ENCODE results near the gene STAB2. TPM values are rescaled to one million over a fixed set of nuclear protein-coding genes. Genes with fewer than 3 reads are reported as not detected.

The STAB2 gene
- total RNA-seq, 1 donor from 2014 or later: not detected

GRCh38 chr12:103731539-103731938 lies 144.5 kb downstream of the STAB2 start:
- Histone ChIP-seq H3F3A (ENCODE audit: low read depth) (no peaks in the 10 kb centered on the region), H3K27me3 (no peaks in the 10 kb centered on the region), H3K4me1 (no peaks in the 10 kb centered on the region), H3K4me2 (no peak overlapping the region), H2AFZ (replicated peaks) (no peak overlapping the region), H4K20me1 (ENCODE audit: low read depth) (no peaks in the 10 kb centered on the region), H3K9ac (no peak overlapping the region), H3K27ac (no peak overlapping the region), H3K79me2 (ENCODE audit: low read depth) (no peaks in the 10 kb centered on the region), H3K36me3 (no peaks in the 10 kb centered on the region), H3K9me3 (ENCODE audit: low read depth) (no peaks in the 10 kb centered on the region), H3K4me3 (no peak overlapping the region)
- Mint-ChIP-seq H3K9me3 (peaks cover 9% of the 10 kb centered on the region), H3K4me1 (no peaks in the 10 kb centered on the region), H3K27ac (no peak overlapping the region), H3K27me3 (ENCODE audit: insufficient read depth, low read depth) (no peaks in the 10 kb centered on the region), H3K36me3 (no peaks in the 10 kb centered on the region), H3K4me3 (no peak overlapping the region)
- DNase-seq (ENCODE audit: low spot score): no peak
- no peak for TF ChIP-seq EZH2 (IDR thresholded peaks at IDR 0.05)

DNA sequence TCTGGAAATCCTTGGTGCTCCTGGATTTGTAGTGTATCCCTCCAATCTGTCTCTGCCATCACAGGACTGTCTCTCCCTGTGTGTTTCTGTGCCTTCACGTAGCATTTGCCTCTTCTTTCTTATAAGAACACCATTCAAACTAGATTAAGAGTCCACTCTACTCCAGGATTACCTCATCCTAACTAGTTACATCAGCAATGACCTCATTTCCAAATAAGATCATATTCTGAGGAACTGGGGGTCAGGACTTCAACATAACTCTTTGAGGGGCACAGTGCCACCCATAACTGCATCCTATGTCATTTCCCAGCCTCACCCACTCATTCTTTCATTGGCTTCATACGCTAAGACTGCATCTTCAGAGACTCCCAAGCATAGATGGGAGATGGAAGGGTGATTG lies 147.8 kb downstream of the STAB2 start:
- no peaks in the 10 kb centered on the region for H3K4me1 ChIP-seq
- H3K27me3 ChIP-seq: no peaks in the 10 kb centered on the region
- Mint-ChIP-seq H3K9me3 (peaks cover 9% of the 10 kb centered on the region), H3K4me3 (no peak overlapping the region), H3K27me3 (ENCODE audit: insufficient read depth, low read depth) (no peaks in the 10 kb centered on the region), H3K36me3 (no peaks in the 10 kb centered on the region), H3K27ac (no peak overlapping the region), H3K4me1 (no peaks in the 10 kb centered on the region)
- H3K36me3 ChIP-seq: no peaks in the 10 kb centered on the region
- H3K9ac ChIP-seq: no peak overlapping the region
- H2AFZ ChIP-seq (replicated peaks): no peak overlapping the region
- no peak overlapping the region for H3K4me2 ChIP-seq
- DNase-seq (ENCODE audit: low spot score): no peak
- no peaks in the 10 kb centered on the region for H4K20me1 ChIP-seq (ENCODE audit: low read depth)
- H3K9me3 ChIP-seq (ENCODE audit: low read depth): no peaks in the 10 kb centered on the region
- no peak for TF ChIP-seq EZH2 (IDR thresholded peaks at IDR 0.05)
- no peak for TF ChIP-seq EZH2phosphoT487 (IDR thresholded peaks at IDR 0.05)
- TF ChIP-seq, protein P1, sequence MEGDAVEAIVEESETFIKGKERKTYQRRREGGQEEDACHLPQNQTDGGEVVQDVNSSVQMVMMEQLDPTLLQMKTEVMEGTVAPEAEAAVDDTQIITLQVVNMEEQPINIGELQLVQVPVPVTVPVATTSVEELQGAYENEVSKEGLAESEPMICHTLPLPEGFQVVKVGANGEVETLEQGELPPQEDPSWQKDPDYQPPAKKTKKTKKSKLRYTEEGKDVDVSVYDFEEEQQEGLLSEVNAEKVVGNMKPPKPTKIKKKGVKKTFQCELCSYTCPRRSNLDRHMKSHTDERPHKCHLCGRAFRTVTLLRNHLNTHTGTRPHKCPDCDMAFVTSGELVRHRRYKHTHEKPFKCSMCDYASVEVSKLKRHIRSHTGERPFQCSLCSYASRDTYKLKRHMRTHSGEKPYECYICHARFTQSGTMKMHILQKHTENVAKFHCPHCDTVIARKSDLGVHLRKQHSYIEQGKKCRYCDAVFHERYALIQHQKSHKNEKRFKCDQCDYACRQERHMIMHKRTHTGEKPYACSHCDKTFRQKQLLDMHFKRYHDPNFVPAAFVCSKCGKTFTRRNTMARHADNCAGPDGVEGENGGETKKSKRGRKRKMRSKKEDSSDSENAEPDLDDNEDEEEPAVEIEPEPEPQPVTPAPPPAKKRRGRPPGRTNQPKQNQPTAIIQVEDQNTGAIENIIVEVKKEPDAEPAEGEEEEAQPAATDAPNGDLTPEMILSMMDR (IDR thresholded peaks at IDR 0.05): no peak
- H3K27ac ChIP-seq: no peak overlapping the region
- H3K79me2 ChIP-seq (ENCODE audit: low read depth): no peaks in the 10 kb centered on the region
- no peaks in the 10 kb centered on the region for H3F3A ChIP-seq (ENCODE audit: low read depth)
- no peak overlapping the region for H3K4me3 ChIP-seq

GRCh38 chr12:103735291-103735690 lies 148.2 kb downstream of the STAB2 start:
- peaks cover 2% of the 10 kb centered on the region for H3K27me3 Mint-ChIP-seq (ENCODE audit: insufficient read depth, low read depth)
- H4K20me1 ChIP-seq (ENCODE audit: low read depth): no peaks in the 10 kb centered on the region

DNA sequence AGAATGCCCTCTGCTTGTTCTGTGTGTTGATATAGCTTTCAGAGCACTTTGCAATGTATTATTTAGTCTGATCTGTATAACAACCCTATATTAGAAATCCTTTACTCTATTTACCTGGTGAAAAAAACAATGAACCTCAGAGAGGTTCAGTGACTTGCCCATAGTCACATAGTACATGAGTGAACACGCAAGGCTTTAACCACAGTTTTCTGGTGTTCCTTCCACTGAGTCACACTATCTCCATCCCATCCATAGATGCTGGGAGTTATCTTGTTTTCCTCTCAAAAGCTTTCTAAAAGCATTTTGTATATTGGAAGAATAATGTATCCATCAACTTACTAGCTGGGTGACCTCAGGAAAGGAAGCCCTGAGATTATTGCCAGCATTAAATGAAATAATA lies 149.5 kb downstream of the STAB2 start:
- H2AFZ ChIP-seq (replicated peaks): no peak overlapping the region
- Mint-ChIP-seq H3K9me3 (peaks cover 3% of the 10 kb centered on the region), H3K4me1 (no peaks in the 10 kb centered on the region), H3K4me3 (no peak overlapping the region), H3K27ac (no peak overlapping the region), H3K27me3 (ENCODE audit: insufficient read depth, low read depth) (peaks cover 7% of the 10 kb centered on the region), H3K36me3 (no peaks in the 10 kb centered on the region)
- no peaks in the 10 kb centered on the region for H3K9me3 ChIP-seq (ENCODE audit: low read depth)
- H3K4me1 ChIP-seq: no peaks in the 10 kb centered on the region
- no peak for DNase-seq (ENCODE audit: low spot score)
- no peak overlapping the region for H3K4me3 ChIP-seq
- H3K9ac ChIP-seq: no peak overlapping the region
- H3F3A ChIP-seq (ENCODE audit: low read depth): no peaks in the 10 kb centered on the region
- H3K27ac ChIP-seq: no peak overlapping the region
- H3K27me3 ChIP-seq: no peaks in the 10 kb centered on the region
- TF ChIP-seq EZH2phosphoT487 (IDR thresholded peaks at IDR 0.05): no peak
- TF ChIP-seq, protein P1 (IDR thresholded peaks at IDR 0.05): no peak
- TF ChIP-seq EZH2 (IDR thresholded peaks at IDR 0.05): no peak
- H3K36me3 ChIP-seq: no peaks in the 10 kb centered on the region
- no peaks in the 10 kb centered on the region for H3K79me2 ChIP-seq (ENCODE audit: low read depth)
- H3K4me2 ChIP-seq: no peak overlapping the region
- no peaks in the 10 kb centered on the region for H4K20me1 ChIP-seq (ENCODE audit: low read depth)

More at GRCh38 chr12:103735291-103735690, 148.2 kb downstream of the STAB2 start:
- H3K27me3 ChIP-seq: no peaks in the 10 kb centered on the region
- H3K36me3 ChIP-seq: no peaks in the 10 kb centered on the region
- no peaks in the 10 kb centered on the region for H3K36me3 Mint-ChIP-seq
- no peak overlapping the region for H3K4me3 Mint-ChIP-seq
- H3K27ac Mint-ChIP-seq: no peak overlapping the region
- TF ChIP-seq EZH2 (IDR thresholded peaks at IDR 0.05): no peak
- TF ChIP-seq, protein P1 (IDR thresholded peaks at IDR 0.05): no peak
- TF ChIP-seq EZH2phosphoT487 (IDR thresholded peaks at IDR 0.05): no peak
- H3K4me2 ChIP-seq: no peak overlapping the region
- H3K9me3 ChIP-seq (ENCODE audit: low read depth): no peaks in the 10 kb centered on the region
- no peak overlapping the region for H2AFZ ChIP-seq (replicated peaks)
- DNase-seq (ENCODE audit: low spot score): no peak
- no peak overlapping the region for H3K27ac ChIP-seq
- no peak overlapping the region for H3K9ac ChIP-seq
- H3K4me3 ChIP-seq: no peak overlapping the region
- no peaks in the 10 kb centered on the region for H3K79me2 ChIP-seq (ENCODE audit: low read depth)
- H3K4me1 ChIP-seq: no peaks in the 10 kb centered on the region
- no peaks in the 10 kb centered on the region for H3K4me1 Mint-ChIP-seq
- peaks cover 9% of the 10 kb centered on the region for H3K9me3 Mint-ChIP-seq
- no peaks in the 10 kb centered on the region for H3F3A ChIP-seq (ENCODE audit: low read depth)

Measured in neural progenitor cell (in vitro differentiated cells).